ENCODE data around the gene CDH4. TPM values are rescaled to one million over a fixed set of nuclear protein-coding genes. Genes with fewer than 3 reads are reported as not detected.
A peak's percentile ranks its signal among the peaks of the same experiment; 100 is the strongest.

CDH4 gene
- total and polyA plus RNA-seq, 2 of the 13 experiments (the other 11 are each of a cell fraction or from before 2014, with no cell fraction given), result not detected

DNA sequence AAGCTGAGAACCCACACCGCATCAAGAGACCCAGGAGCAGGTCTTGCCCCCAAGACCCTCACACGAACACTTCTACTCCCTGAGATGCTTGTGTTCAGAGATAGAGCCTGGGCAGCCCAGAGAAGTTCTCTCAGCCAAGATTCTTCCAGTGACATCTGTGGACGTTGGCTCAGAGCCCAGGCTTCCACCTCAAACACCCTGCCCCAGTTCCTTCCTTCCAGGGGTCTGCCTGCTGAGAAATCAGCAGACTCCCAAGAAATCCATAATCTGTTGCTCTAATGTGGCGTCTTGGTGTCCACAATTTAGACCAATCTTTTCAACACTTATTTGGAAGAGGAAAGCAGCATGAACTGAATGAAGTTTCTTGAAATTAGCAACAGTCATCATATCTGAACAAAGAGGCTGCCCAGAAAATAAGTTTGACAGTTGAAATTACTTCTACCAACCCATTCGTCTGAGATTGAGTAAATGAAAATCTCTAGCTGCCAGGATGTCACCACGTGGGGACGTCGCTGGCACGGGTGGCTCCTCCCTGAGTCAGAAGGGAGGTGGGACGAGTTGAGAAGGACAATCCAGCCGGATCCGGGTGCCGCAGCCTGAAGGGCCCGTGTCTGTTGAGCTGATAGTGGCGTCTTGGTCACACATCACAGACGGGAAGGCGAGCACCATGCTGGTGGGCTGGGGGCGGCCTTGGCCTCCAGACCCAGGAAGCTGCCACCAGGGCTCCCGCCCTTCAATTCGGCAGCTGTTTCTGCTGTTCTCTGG is 412.7 kb downstream of the CDH4 start:
- Histone ChIP-seq H3K4me2 (ENCODE audit: low read depth, low read length) (no peak overlapping the region), H3K4me1 (ENCODE audit: insufficient read depth, low read length) (no peaks in the 10 kb centered on the region), H3K79me2 (ENCODE audit: insufficient read depth, low read length) (no peaks in the 10 kb centered on the region), H3K4me3 (replicated peaks in 1 of 3; ENCODE audit: insufficient read depth in 1 of 3, low read depth in 2 of 3, low read length in 3 of 3) (no peak overlapping the region), H2AFZ (ENCODE audit: low read length) (no peak overlapping the region), H3K36me3 (replicated peaks in 1 of 2; ENCODE audit: control insufficient read depth in 1 of 2, insufficient read depth in 2 of 2, low read length in 2 of 2) (no peaks in the 10 kb centered on the region), H4K20me1 (ENCODE audit: insufficient read depth, low read length) (no peaks in the 10 kb centered on the region; the same call in 1 of the 2 replicates), H3K9ac (ENCODE audit: insufficient read depth, low read depth, low read length) (no peak overlapping the region), H3K27ac (ENCODE audit: extremely low read length, insufficient read depth, low read length) (no peak overlapping the region), H3K27me3 (ENCODE audit: control insufficient read depth in 1 of 2, insufficient read depth in 2 of 2, low read length in 2 of 2) (peaks cover 31 to 100% of the 10 kb centered on the region in 2 experiments), H3K9me3 (ENCODE audit: low read length) (no peaks in the 10 kb centered on the region)
- DNase-seq (ENCODE audit: low spot score) (no peak), FAIRE-seq (no peak), ATAC-seq (no peak)
- WGBS (ENCODE audit: low lambda C conversion rate), result 14% methylated on average over 15 of the region's 20 CpGs
- BruUV-seq (replicated peaks), result no TSS peak
- ChIA-PET POLR2A (no interaction called here), CTCF (ENCODE audit: low intra/inter-chr PET ratio, low total read pairs) (no interaction called here)
- in situ Hi-C loops (cut with HindIII; ENCODE audit: extremely low pct_ligation_motif_present, low pct_unique_long_range_greater_than_20kb), result no loop called here
- intact Hi-C loops (cut with micrococcal nuclease; ENCODE audit: unreplicated experiment), result no loop called here
- TF ChIP-seq MAFK (conservative IDR thresholded peaks at IDR 0.05 in 1 of 2, IDR thresholded peaks at IDR 0.05 in 1 of 2; ENCODE audit: low read length in 2 of 2) (peak; percentile 76 to 83), BRCA1 (CRISPR knock-in tag; IDR thresholded peaks at IDR 0.05) (no peak), MAFF (IDR thresholded peaks at IDR 0.05; ENCODE audit: low read depth, low read length) (peak; percentile 67)
- TF ChIP-seq, protein P1, sequence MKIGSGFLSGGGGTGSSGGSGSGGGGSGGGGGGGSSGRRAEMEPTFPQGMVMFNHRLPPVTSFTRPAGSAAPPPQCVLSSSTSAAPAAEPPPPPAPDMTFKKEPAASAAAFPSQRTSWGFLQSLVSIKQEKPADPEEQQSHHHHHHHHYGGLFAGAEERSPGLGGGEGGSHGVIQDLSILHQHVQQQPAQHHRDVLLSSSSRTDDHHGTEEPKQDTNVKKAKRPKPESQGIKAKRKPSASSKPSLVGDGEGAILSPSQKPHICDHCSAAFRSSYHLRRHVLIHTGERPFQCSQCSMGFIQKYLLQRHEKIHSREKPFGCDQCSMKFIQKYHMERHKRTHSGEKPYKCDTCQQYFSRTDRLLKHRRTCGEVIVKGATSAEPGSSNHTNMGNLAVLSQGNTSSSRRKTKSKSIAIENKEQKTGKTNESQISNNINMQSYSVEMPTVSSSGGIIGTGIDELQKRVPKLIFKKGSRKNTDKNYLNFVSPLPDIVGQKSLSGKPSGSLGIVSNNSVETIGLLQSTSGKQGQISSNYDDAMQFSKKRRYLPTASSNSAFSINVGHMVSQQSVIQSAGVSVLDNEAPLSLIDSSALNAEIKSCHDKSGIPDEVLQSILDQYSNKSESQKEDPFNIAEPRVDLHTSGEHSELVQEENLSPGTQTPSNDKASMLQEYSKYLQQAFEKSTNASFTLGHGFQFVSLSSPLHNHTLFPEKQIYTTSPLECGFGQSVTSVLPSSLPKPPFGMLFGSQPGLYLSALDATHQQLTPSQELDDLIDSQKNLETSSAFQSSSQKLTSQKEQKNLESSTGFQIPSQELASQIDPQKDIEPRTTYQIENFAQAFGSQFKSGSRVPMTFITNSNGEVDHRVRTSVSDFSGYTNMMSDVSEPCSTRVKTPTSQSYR (CRISPR knock-in tag; IDR thresholded peaks at IDR 0.05; ENCODE audit: borderline replicate concordance), result no peak

Measured in HepG2 (cell line).